ENCODE data around the gene RBCK1.
A peak's percentile ranks its signal among the peaks of the same experiment; 100 is the strongest.
"Not testable (repeated sequence)": the region's sequence is repeated elsewhere in the genome, so short reads cannot be mapped to it uniquely, and the experiment has no call there.

RBCK1 gene

GRCh38 chr20:437787-438486 lies 29.8 kb downstream of the RBCK1 start:
- DNase-seq (ENCODE audit: low spot score) = no peak

GRCh38 chr20:438571-439469 lies 30.7 kb downstream of the RBCK1 start:
- DNase-seq (ENCODE audit: low spot score) = no peak

- DNase-seq (ENCODE audit: low spot score) = no peak
Observed at GRCh38 chr20:440148-440547, 32.0 kb downstream of the RBCK1 start.

- DNase-seq (ENCODE audit: low spot score) = no peak
Observed at GRCh38 chr20:440636-441035, 32.5 kb downstream of the RBCK1 start.

- DNase-seq (ENCODE audit: low spot score) = no peak
Observed at GRCh38 chr20:443223-443775, 35.2 kb downstream of the RBCK1 start.

GRCh38 chr20:444117-444516 lies 36.0 kb downstream of the RBCK1 start:
- DNase-seq (ENCODE audit: low spot score) = no peak

- DNase-seq (ENCODE audit: low spot score) = no peak
Observed at GRCh38 chr20:444862-445426, 36.8 kb downstream of the RBCK1 start.

- no peak for DNase-seq (ENCODE audit: low spot score)
Observed at GRCh38 chr20:445514-446336, 37.6 kb downstream of the RBCK1 start.

- DNase-seq (ENCODE audit: low spot score) = not testable (repeated sequence)
Observed at GRCh38 chr20:452021-452420, 43.9 kb downstream of the RBCK1 start.

GRCh38 chr20:454951-455350 lies 46.9 kb downstream of the RBCK1 start:
- DNase-seq (ENCODE audit: low spot score) = no peak

- no peak for DNase-seq (ENCODE audit: low spot score)
Observed at GRCh38 chr20:458776-459175, 50.7 kb downstream of the RBCK1 start.

- no peak for DNase-seq (ENCODE audit: low spot score)
Observed at GRCh38 chr20:460180-460579, 52.1 kb downstream of the RBCK1 start.

GRCh38 chr20:460707-461106 lies 52.6 kb downstream of the RBCK1 start:
- DNase-seq (ENCODE audit: low spot score) = no peak

- peak; percentile 38 for DNase-seq (ENCODE audit: low spot score)
Observed at GRCh38 chr20:461254-462198, 53.4 kb downstream of the RBCK1 start.

GRCh38 chr20:462199-462991 lies 54.3 kb downstream of the RBCK1 start, which contains the start of gene TBC1D20:
Gene TBC1D20, minus strand, starts transcription at chr20:462533. Its CDS starts 128 bp downstream, at chr20:462405.
- DNase-seq (ENCODE audit: low spot score) = peak; percentile 95

- DNase-seq (ENCODE audit: low spot score) = no peak
Observed at GRCh38 chr20:467755-468154, 59.7 kb downstream of the RBCK1 start.

GRCh38 chr20:469746-470490 lies 61.8 kb downstream of the RBCK1 start:
- no peak for DNase-seq (ENCODE audit: low spot score)

- no peak for DNase-seq (ENCODE audit: low spot score)
Observed at GRCh38 chr20:472137-472846, 64.2 kb downstream of the RBCK1 start.
